ENCODE measurements around the gene SLC27A4. TPM values are rescaled to one million over a fixed set of nuclear protein-coding genes. Genes with fewer than 3 reads are reported as not detected.

SLC27A4 gene
- total RNA-seq, 2 experiments from 2014 or later = 14.2 to 16.0 TPM

GRCh38 chr9:128405780-128406171 is 65.4 kb downstream of the SLC27A4 start:
- no peaks in the 10 kb centered on the region for H3K4me1 ChIP-seq (ENCODE audit: insufficient read depth, low read length, poor library complexity, severe bottlenecking)
- H3K4me2 ChIP-seq (ENCODE audit: low read length) = no peak overlapping the region
- H3K27ac ChIP-seq (ENCODE audit: low read depth, low read length, poor library complexity, severe bottlenecking) = no peak overlapping the region
- H3K79me2 ChIP-seq (ENCODE audit: insufficient read depth, low read depth, low read length) = no peaks in the 10 kb centered on the region
- BruUV-seq (replicated peaks) = no TSS peak
- ChIA-PET POLR2A (no interaction called here), CTCF (ENCODE audit: unreplicated experiment) (no interaction called here)
- intact Hi-C loops (cut with micrococcal nuclease; ENCODE audit: unreplicated experiment) = no loop called here
- no peak overlapping the region for H2AFZ ChIP-seq (ENCODE audit: low read length)
- no peaks in the 10 kb centered on the region for H3K36me3 ChIP-seq (ENCODE audit: insufficient read depth, low read length)
- no peaks in the 10 kb centered on the region for H3K9me3 ChIP-seq (ENCODE audit: low read length)
- H3K9me2 ChIP-seq (ENCODE audit: insufficient read depth, low read length) = no peaks in the 10 kb centered on the region
- no peaks in the 10 kb centered on the region for H4K20me1 ChIP-seq (ENCODE audit: insufficient read depth, low read length)
- TF ChIP-seq CTCF (conservative IDR thresholded peaks at IDR 0.05; ENCODE audit: low read length) (no peak), EZH2phosphoT487 (IDR thresholded peaks at IDR 0.05; ENCODE audit: borderline replicate concordance, low read depth, low read length) (no peak)
- H3K4me3 ChIP-seq (ENCODE audit: low read depth, low read length, poor library complexity, severe bottlenecking) = no peak overlapping the region
- no peak for DNase-seq (ENCODE audit: low spot score)

GRCh38 chr9:128406848-128407391 is 66.6 kb downstream of the SLC27A4 start:
- no peak overlapping the region for H3K4me3 ChIP-seq (ENCODE audit: low read depth, low read length, poor library complexity, severe bottlenecking)
- no peak overlapping the region for H2AFZ ChIP-seq (ENCODE audit: low read length)
- ChIA-PET CTCF (ENCODE audit: unreplicated experiment) (no interaction called here), POLR2A (no interaction called here)
- no peaks in the 10 kb centered on the region for H3K79me2 ChIP-seq (ENCODE audit: insufficient read depth, low read depth, low read length)
- H3K4me2 ChIP-seq (ENCODE audit: low read length) = no peak overlapping the region
- no peak for TF ChIP-seq CTCF (conservative IDR thresholded peaks at IDR 0.05; ENCODE audit: low read length)
- no peak for TF ChIP-seq EZH2phosphoT487 (IDR thresholded peaks at IDR 0.05; ENCODE audit: borderline replicate concordance, low read depth, low read length)
- intact Hi-C loops (cut with micrococcal nuclease; ENCODE audit: unreplicated experiment) = no loop called here
- H3K9me3 ChIP-seq (ENCODE audit: low read length) = no peaks in the 10 kb centered on the region
- no peak overlapping the region for H3K27ac ChIP-seq (ENCODE audit: low read depth, low read length, poor library complexity, severe bottlenecking)
- no TSS peak for BruUV-seq (replicated peaks)
- no peak for DNase-seq (ENCODE audit: low spot score)
- H4K20me1 ChIP-seq (ENCODE audit: insufficient read depth, low read length) = no peaks in the 10 kb centered on the region
- no peaks in the 10 kb centered on the region for H3K9me2 ChIP-seq (ENCODE audit: insufficient read depth, low read length)
- no peaks in the 10 kb centered on the region for H3K4me1 ChIP-seq (ENCODE audit: insufficient read depth, low read length, poor library complexity, severe bottlenecking)
- H3K36me3 ChIP-seq (ENCODE audit: insufficient read depth, low read length) = no peaks in the 10 kb centered on the region

DNA sequence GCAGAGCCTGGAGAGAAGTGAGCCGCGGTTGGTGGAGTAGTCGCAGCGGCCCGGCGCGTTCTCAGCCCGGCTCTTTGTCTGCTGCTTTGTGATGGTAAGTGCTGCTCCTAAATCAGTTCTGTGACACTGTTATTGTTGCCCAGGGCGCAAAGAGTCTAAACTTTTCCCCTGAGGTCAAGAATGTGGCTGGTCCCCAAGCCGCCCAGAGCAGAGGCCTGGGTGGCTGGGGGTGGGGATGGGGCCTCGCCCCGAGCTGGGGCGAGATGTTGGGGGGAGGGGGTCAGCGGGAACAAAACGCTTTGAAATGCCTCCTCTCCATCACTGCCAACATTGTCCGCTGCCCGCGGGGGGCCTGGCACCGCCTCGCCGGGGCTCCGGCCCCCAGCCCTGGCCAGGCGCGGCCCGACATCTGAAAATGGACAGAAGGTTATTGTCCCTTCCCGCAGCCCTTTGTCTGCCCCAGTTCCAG is 68.7 kb downstream of the SLC27A4 start:
- ChIA-PET CTCF (ENCODE audit: unreplicated experiment) (no interaction called here), POLR2A (no interaction called here)
- no peak for DNase-seq (ENCODE audit: low spot score)
- Histone ChIP-seq H3K9me3 (ENCODE audit: low read length) (no peaks in the 10 kb centered on the region), H3K36me3 (ENCODE audit: insufficient read depth, low read length) (no peaks in the 10 kb centered on the region), H3K4me2 (ENCODE audit: low read length) (no peak overlapping the region), H3K79me2 (ENCODE audit: insufficient read depth, low read depth, low read length) (no peaks in the 10 kb centered on the region), H3K9me2 (ENCODE audit: insufficient read depth, low read length) (no peaks in the 10 kb centered on the region), H3K4me1 (ENCODE audit: insufficient read depth, low read length, poor library complexity, severe bottlenecking) (no peaks in the 10 kb centered on the region), H3K27ac (ENCODE audit: low read depth, low read length, poor library complexity, severe bottlenecking) (no peak overlapping the region), H4K20me1 (ENCODE audit: insufficient read depth, low read length) (no peaks in the 10 kb centered on the region), H3K4me3 (ENCODE audit: low read depth, low read length, poor library complexity, severe bottlenecking) (no peak overlapping the region), H2AFZ (ENCODE audit: low read length) (no peak overlapping the region)
- BruUV-seq (replicated peaks) = no TSS peak
- TF ChIP-seq EZH2phosphoT487 (IDR thresholded peaks at IDR 0.05; ENCODE audit: borderline replicate concordance, low read depth, low read length) (no peak), CTCF (conservative IDR thresholded peaks at IDR 0.05; ENCODE audit: low read length) (no peak)
- intact Hi-C loops (cut with micrococcal nuclease; ENCODE audit: unreplicated experiment) = no loop called here
